Urinary bladder (tissue), 4 donors: ENCODE results near the gene SGK2. TPM values are rescaled to one million over a fixed set of nuclear protein-coding genes. Genes with fewer than 3 reads are reported as not detected.
A peak's percentile ranks its signal among the peaks of the same experiment; 100 is the strongest.
"Not testable (repeated sequence)": the region's sequence is repeated elsewhere in the genome, so short reads cannot be mapped to it uniquely, and the experiment has no call there.

Experiments used
- DNase-seq: peaks from one replicate; pipeline ENCODE4 v3.0.0-alpha.2; 2015; ENCODE audit errors: extremely low spot score
- H3K27ac ChIP-seq: one replicate; pipeline ENCODE4 v1.5.1; 2013; ENCODE audit warnings: low read depth, mild to moderate bottlenecking, moderate library complexity
- H3K36me3 ChIP-seq: one replicate; pipeline ENCODE4 v1.6.1; 2013; ENCODE audit warnings: mild to moderate bottlenecking, moderate library complexity; ENCODE audit not compliant: insufficient read depth
- H3K4me1 ChIP-seq: one replicate; pipeline ENCODE4 v1.6.1; 2013; ENCODE audit warnings: mild to moderate bottlenecking, moderate library complexity; ENCODE audit not compliant: insufficient read depth
- H3K4me3 ChIP-seq: one replicate; pipeline ENCODE4 v1.5.1; 2013; ENCODE audit warnings: low read depth, low read length
- WGBS: extraction: QIAGEN DNeasy Blood & Tissue Kit; methylation state at CpG from one replicate; pipeline ENCODE4 v1.1.7; 2013; 5-methylcytosine and 5-hydroxymethylcytosine counted together
- polyA plus RNA-seq: library from polyadenylated mRNA; stranded (reverse); fragments of 200-250 nt; gene quantifications from one replicate; pipeline ENCODE4 v1.2.3, GENCODE V29; 2013
- total RNA-seq: library from RNA; depleted of rRNA; stranded (reverse); fragments of >200 nt; gene quantifications from one replicate; pipeline ENCODE4 v1.2.3, GENCODE V29; 2014
- donor health status: healthy with polysubstance abuse.
- donor health status: healthy.

Gene SGK2
- total and polyA plus RNA-seq, 2 donors, result 1.9 to 6.2 TPM

GRCh38 chr20:43579861-43580793, 21.3 kb downstream of the SGK2 start:
- Histone ChIP-seq H3K4me3 (no peak overlapping the region), H3K36me3 (no peaks in the 10 kb centered on the region), H3K27ac (no peak overlapping the region), H3K4me1 (no peaks in the 10 kb centered on the region)
- DNase-seq, result no peak
- WGBS, result 50% methylated on average over 7 of the region's 7 CpGs

- Histone ChIP-seq H3K27ac (no peak overlapping the region), H3K4me3 (no peak overlapping the region), H3K4me1 (no peaks in the 10 kb centered on the region), H3K36me3 (no peaks in the 10 kb centered on the region)
- DNase-seq, result no peak
- whole genome bisulfite sequencing, result 81% methylated on average over 7 of the region's 7 CpGs
Measured at GRCh38 chr20:43583133-43583864, 24.5 kb downstream of the SGK2 start.

DNA sequence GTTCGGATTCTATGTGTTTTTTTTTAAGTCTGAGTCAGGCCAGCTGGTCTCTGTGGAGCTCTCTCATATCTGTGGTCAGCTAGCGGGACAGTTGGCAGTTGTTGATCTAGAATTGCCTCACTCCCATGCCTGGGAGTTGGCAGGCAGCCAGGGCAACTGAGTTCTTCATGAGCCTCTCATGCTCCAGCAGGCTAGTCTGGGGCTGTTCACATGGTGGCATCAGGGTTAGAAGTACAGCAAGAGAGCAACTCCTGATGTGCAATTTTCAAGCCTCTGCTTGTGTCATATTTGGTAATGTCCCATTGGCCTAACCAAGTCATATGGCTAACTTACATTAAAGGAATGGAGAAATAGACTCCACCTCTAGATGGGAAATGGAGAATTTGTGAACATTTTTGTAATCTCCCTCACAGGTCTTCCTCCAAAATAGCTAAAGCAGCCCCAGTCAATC, 25.2 kb downstream of the SGK2 start:
- Histone ChIP-seq H3K27ac (no peak overlapping the region), H3K4me3 (no peak overlapping the region), H3K36me3 (no peaks in the 10 kb centered on the region), H3K4me1 (no peaks in the 10 kb centered on the region)
- no peak for DNase-seq
- 31% methylated on average over 2 of the region's 2 CpGs for WGBS

DNA sequence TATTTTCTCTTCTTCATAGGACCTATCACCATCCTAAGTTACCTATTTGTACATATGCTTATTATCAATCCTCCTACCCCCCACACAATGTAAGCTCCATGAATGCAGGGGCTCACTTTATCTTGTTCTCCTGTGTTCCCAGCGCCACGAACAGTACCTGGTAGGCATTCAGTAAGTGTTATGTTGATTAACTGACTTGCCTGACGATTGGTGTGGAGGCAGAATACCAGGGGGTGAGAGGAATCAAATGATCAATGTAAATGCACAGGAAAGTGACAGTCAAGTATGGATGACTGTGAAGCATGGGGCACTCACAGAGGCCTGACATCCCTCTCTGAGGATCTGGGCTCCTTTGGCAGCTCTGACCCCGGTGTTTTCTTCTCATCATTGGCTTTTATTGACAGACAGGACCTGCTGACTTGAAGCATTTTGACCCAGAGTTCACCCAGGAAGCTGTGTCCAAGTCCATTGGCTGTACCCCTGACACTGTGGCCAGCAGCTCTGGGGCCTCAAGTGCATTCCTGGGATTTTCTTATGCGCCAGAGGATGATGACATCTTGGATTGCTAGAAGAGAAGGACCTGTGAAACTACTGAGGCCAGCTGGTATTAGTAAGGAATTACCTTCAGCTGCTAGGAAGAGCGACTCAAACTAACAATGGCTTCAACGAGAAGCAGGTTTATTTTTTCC, 25.8 kb downstream of the SGK2 start:
- no peak overlapping the region for H3K4me3 ChIP-seq
- no peak for DNase-seq
- no peaks in the 10 kb centered on the region for H3K36me3 ChIP-seq
- H3K27ac ChIP-seq, result no peak overlapping the region
- 67% methylated on average over 7 of the region's 7 CpGs for WGBS
- no peaks in the 10 kb centered on the region for H3K4me1 ChIP-seq

DNA sequence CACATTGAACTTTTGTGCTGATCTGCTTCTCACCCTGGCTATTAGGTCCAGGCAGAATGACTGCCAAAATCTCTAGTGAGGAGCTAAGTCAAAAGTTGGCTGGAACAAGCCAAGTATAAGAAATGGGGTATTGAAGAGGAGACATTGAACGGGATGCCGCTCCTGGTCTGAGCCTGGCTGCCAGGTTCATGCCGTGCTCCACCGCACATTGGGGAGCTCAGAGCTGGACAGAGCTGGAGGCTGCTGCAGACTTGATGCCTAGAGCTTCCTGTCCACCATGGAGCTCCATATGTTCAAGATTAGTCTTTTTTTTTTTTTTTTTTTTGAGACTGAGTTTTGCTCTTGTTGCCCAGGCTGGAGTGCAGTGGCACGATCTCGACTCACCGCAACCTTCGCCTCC, 27.8 kb downstream of the SGK2 start:
- H3K4me3 ChIP-seq, result no peak overlapping the region
- no peak overlapping the region for H3K27ac ChIP-seq
- no peaks in the 10 kb centered on the region for H3K36me3 ChIP-seq
- H3K4me1 ChIP-seq, result no peaks in the 10 kb centered on the region
- 83% methylated on average over 8 of the region's 8 CpGs for whole genome bisulfite sequencing
- DNase-seq, result no peak

DNA sequence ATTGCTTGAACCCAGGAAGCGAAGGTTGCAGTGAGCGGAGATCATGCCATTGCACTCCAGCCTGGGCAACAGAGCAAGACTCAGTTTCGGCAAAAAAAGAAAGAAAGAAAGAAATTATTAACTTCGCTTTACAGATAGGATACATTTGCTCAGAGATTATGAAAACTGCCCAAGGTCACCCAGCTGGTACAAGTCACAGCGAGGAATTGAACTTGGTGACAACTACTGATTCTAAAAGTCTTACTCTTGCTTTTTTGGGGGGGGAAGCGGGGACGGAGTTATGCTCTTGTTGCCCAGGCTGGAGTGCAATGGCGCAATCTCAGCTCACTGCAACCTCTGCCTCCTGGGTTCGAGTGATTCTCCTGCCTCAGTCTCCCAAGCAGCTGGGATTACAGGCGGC, 29.7 kb downstream of the SGK2 start:
- WGBS, result 91% methylated on average over 10 of the region's 10 CpGs
- not testable (repeated sequence) for H3K4me3 ChIP-seq, H3K36me3 ChIP-seq, DNase-seq, H3K27ac ChIP-seq, H3K4me1 ChIP-seq

- Histone ChIP-seq H3K4me1 (no peaks in the 10 kb centered on the region), H3K27ac (peak overlapping the region; percentile 73), H3K36me3 (no peaks in the 10 kb centered on the region), H3K4me3 (peak overlapping the region; percentile 75)
- DNase-seq, result no peak
- 23% methylated on average over 9 of the region's 9 CpGs for WGBS
Measured at GRCh38 chr20:43590036-43590391, 31.2 kb downstream of the SGK2 start.

GRCh38 chr20:43590392-43591303, 31.8 kb downstream of the SGK2 start, which contains the start of gene IFT52:
Gene IFT52 (plus strand): TSS chr20:43590937. CDS start chr20:43594699, 3,762 bp downstream.
- peak within 1 kb of the TSS; percentile 73 for H3K27ac ChIP-seq
- under 1% methylated on average over 68 of the region's 68 CpGs for WGBS
- peak; percentile 86 for DNase-seq
- H3K4me1 ChIP-seq, result no peaks in the 10 kb centered on the region
- peaks cover 1% of the 10 kb centered on the region for H3K36me3 ChIP-seq
- peak within 1 kb of the TSS; percentile 75 for H3K4me3 ChIP-seq

- H3K36me3 ChIP-seq, H3K4me1 ChIP-seq, DNase-seq, H3K27ac ChIP-seq, H3K4me3 ChIP-seq: not testable (repeated sequence)
- WGBS, result 86% methylated on average over 8 of the region's 8 CpGs
Measured at GRCh38 chr20:43601960-43602359, 43.1 kb downstream of the SGK2 start.

DNA sequence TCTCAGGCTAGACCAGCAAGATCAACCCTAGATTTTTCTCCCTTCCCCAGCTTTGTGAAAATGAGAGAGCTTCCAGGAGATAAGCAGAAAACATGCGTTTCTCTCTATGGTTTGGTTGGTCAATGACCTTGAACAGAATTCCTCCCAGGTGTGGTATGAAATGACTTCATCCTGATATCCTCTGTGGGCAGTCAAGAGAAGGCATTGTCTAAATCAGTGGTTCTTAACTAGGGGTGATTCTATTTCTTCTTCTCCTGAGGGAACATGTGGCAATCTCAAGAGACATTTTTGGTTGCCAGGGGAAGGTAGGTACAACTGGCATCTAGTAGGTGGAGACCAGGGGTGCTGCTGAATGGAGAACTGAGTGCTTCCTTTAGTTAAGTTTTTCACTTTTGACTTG, 44.3 kb downstream of the SGK2 start:
- no peak overlapping the region for H3K4me3 ChIP-seq
- H3K36me3 ChIP-seq, result peaks cover 3% of the 10 kb centered on the region
- no peaks in the 10 kb centered on the region for H3K4me1 ChIP-seq
- no peak overlapping the region for H3K27ac ChIP-seq
- WGBS, result 89% methylated on average over 1 of the region's 1 CpG
- no peak for DNase-seq

- H3K27ac ChIP-seq, result no peak overlapping the region
- DNase-seq, result no peak
- 96% methylated on average over 9 of the region's 9 CpGs for WGBS
- peaks cover 3% of the 10 kb centered on the region for H3K36me3 ChIP-seq
- H3K4me1 ChIP-seq, result no peaks in the 10 kb centered on the region
- H3K4me3 ChIP-seq, result no peak overlapping the region
Measured at GRCh38 chr20:43605715-43606114, 46.9 kb downstream of the SGK2 start.

DNA sequence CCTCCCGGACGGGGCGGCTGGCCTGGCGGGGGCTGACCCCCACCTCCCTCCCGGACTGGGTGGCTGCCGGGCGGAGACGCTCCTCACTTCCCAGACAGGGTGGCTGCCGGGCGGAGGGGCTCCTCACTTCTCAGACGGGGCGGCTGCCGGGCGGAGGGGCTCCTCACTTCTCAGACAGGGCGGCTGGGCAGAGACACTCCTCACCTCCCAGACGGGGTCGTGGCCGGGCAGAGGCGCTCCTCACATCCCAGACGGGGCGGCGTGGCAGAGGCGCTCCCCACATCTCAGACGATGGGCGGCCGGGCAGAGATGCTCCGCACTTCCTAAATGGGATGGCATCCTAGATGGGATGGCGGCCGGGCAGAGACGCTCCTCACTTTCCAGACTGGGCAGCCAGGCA, 48.5 kb downstream of the SGK2 start:
- not testable (repeated sequence) for H3K4me3 ChIP-seq, DNase-seq

DNA sequence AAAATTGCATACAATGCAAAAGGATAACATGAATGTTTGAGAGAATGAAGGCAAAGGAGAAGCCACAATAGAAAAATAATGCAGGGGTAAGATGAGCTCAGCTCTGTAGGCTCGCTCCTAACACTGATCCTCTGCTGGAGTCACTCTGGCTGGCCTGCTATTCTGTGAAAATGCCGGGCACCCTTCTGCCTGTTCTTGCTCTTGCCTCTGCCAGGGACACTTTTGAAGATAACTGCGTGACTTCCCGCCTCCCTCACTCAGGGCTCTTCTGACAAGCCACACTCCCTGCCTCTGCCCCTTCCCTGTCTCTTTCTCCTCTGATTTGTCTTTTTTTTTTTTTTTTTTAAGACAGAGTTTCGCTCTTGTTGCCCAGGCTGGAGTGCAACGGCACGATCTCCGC, 72.8 kb downstream of the SGK2 start:
- DNase-seq, result no peak

More for the DNA sequence above, 48.5 kb downstream of the SGK2 start:
- not testable (repeated sequence) for H3K4me1 ChIP-seq, H3K36me3 ChIP-seq, H3K27ac ChIP-seq
- WGBS, result 94% methylated on average over 27 of the region's 30 CpGs

More for the DNA sequence above, 72.8 kb downstream of the SGK2 start:
- Histone ChIP-seq H3K36me3 (peaks cover 2% of the 10 kb centered on the region), H3K4me3 (no peak overlapping the region), H3K27ac (no peak overlapping the region), H3K4me1 (no peaks in the 10 kb centered on the region)
- WGBS, result 97% methylated on average over 8 of the region's 8 CpGs
